Heart left ventricle (tissue), 16 donors: ENCODE results near the gene SLC30A3. TPM values are rescaled to one million over a fixed set of nuclear protein-coding genes. Genes with fewer than 3 reads are reported as not detected.

Source experiments
- ATAC-seq, 4 donors: fragments of 200-7000 bp; cut with Tn5 transposase; one replicate each; pipeline ENCODE4 v1.9.1; 2020 to 2022; ENCODE audit warnings: moderate library complexity in 4 of 4, mild to moderate bottlenecking in 3 of 4, moderate number of reproducible peaks in 1 of 4
- DNase-seq, 5 donors: peaks; one replicate each; pipeline ENCODE4 v3.0.0-alpha.2; 2020
- H3K27ac ChIP-seq, 12 donors: fragments of 200-600 bp; sonication (generic) in 4 of 12; one replicate each; pipeline versions ENCODE4 v1.5.0 to v1.8.0; 2016 to 2022; ENCODE audit warnings: mild to moderate bottlenecking in 2 of 12
- H3K27me3 ChIP-seq, 9 donors: fragments of 200-600 bp; sonication (generic) in 2 of 9; one replicate each; pipeline versions ENCODE4 v1.5.1 to v1.8.0; 2016 to 2022; ENCODE audit warnings: mild to moderate bottlenecking in 3 of 9
- H3K36me3 ChIP-seq, 9 donors: fragments of 200-600 bp; sonication (generic) in 2 of 9; one replicate each; pipeline versions ENCODE4 v1.5.0 to v1.8.0; 2018 to 2022; ENCODE audit warnings: mild to moderate bottlenecking in 2 of 9
- H3K4me1 ChIP-seq, 12 donors: fragments of 200-600 bp; sonication (generic) in 4 of 12; one replicate each; pipeline versions ENCODE4 v1.5.0 to v1.8.0; 2016 to 2022; ENCODE audit warnings: mild to moderate bottlenecking in 3 of 12
- H3K4me3 ChIP-seq, 12 donors: fragments of 200-600 bp; sonication (generic) in 4 of 12; one replicate each; pipeline versions ENCODE4 v1.5.0 to v1.8.0; 2017 to 2022; ENCODE audit warnings: mild to moderate bottlenecking in 9 of 12, moderate library complexity in 4 of 12
- H3K9me3 ChIP-seq, 12 donors: fragments of 200-600 bp; sonication (generic) in 4 of 12; one replicate each; pipeline versions ENCODE4 v1.5.0 to v1.8.0; 2016 to 2022; ENCODE audit warnings: mild to moderate bottlenecking in 1 of 12
- POLR2A ChIP-seq, 2 donors: fragments of 450-650 bp; IDR thresholded peaks; one replicate each; pipeline ENCODE4 v1.6.1; 2017; ENCODE audit warnings: antibody characterized with exemption in 2 of 2, mild to moderate bottlenecking in 2 of 2, moderate library complexity in 2 of 2
- WGBS, 4 donors: extraction: QIAGEN DNeasy Blood & Tissue Kit in 2 of 4; methylation state at CpG; one replicate each; pipeline versions ENCODE4 v1.1.5 to v1.1.7; 2013 to 2018; 5-methylcytosine and 5-hydroxymethylcytosine counted together
- intact Hi-C, 10 donors: fragments of 100-400 bp; cut with DNase I; formaldehyde crosslinking; loops; one replicate each; pipeline versions ENCODE4 v1.11.1 to v1.14.2; 2022
- polyA plus RNA-seq, 2 donors: library from polyadenylated mRNA; stranded (reverse); fragments of 200-250 nt; gene quantifications; one replicate each; pipeline ENCODE4 v1.2.3, GENCODE V29; 2013
- total RNA-seq, 9 donors: library from RNA; depleted of rRNA in 2 of 9; stranded (reverse); fragments of >200 nt in 2 of 9; fragmentation: NEBNext Ultra II Directional in 3 of 9; extraction: Animal tissue kit (Norgen Biotek cat#: 25700) in 3 of 9; gene quantifications; one replicate each; pipeline versions ENCODE4 v1.1.0 to v1.2.4, GENCODE V29; 2016 to 2023
- TF ChIP-seq, protein P1 (sequence below), 12 donors: fragments of 200-600 bp; sonication (generic) in 4 of 12; IDR thresholded peaks; one replicate each; pipeline versions ENCODE4 v1.5.0 to v1.8.0; 2018 to 2022; ENCODE audit warnings: antibody characterized with exemption in 12 of 12, mild to moderate bottlenecking in 5 of 12
- donor health status: ischemic (EF 13 %, LVEDD 7.1; RV severe dilation, severe dysfunction).
- donor health status: healthy with polysubstance abuse.
- donor health status: DM: no; HTN: yes; CAD: no.
- donor health status: DM: no; HTN: no; CAD: no.
- donor health status: ischemic (EF 25% LVEDD 6.9; RV normal size, moderate dysfunction).
- donor health status: ischemic (EF 25% LVEDD 5.7; RV mildly dilated, moderate dysfunction).
- donor health status: healthy.
- donor health status: DM: yes; HTN: yes; CAD: no.
- donor health status: ischemic (EF 35%, LVEDD 5.7; RV mildly dilated, moderate dysfunction).
- donor health status: nonischemic (EF 11% LVEDD 7.7; RV severe dilation, severe dysfunction).
- donor health status: DM: yes; HTN: yes; CAD: no.
- donor health status: PGD.
- donor health status: ischemic (EF 29% LVEDD 5.4; RV normal size, mild dysfunction).
- donor health status: nonischemic (EF 23%, LVEDD 6.1; RV moderate dilation, normal function).

Gene SLC30A3
- total and polyA plus RNA-seq, 11 donors = 5.0 to 18.1 (median 9.0) TPM

DNA sequence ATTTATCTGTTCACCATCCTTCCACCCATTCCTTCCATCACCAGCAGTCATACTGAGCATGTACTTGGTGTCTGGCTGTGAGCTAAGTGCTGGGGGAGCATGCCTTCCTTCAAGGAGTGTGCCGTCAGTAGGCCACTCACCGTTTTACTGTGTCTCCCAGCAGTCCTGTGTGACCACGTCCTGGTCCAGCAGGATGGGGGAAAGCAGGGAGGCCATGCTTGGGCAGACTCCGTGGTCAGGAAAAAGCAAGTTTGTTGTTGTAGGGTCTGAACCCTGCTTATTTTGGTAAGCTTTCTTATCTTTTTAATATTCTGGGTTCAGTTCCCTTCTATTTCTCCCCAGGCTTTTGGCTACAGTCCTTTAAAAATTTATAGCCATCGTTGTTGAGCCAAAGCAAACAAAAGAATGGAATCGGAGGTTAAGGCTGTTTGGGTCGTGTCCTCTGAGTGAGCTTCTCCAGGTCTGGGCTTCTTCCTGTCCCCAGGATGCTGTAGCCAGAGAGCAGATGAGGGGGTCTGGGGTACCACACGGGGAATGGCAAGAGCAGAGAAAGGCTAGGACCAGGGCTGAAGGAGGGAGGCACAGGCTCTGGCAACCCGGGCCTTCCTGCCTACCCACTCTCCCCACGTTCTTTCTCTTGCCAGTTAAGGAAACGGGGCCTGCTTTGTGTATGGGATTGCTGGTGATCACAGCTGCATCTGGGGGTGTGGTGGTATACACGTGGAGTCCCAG is 13.5 kb downstream of the SLC30A3 start:
- no peak for ATAC-seq
- Histone ChIP-seq H3K9me3 (no peaks in the 10 kb centered on the region), H3K27me3 (peaks cover 0 to 32% (median 0%) of the 10 kb centered on the region in 9 donors), H3K4me1 (peaks cover 0 to 14% (median 4%) of the 10 kb centered on the region in 12 donors), H3K36me3 (peaks cover 0 to 8% (median 0%) of the 10 kb centered on the region in 9 donors), H3K4me3 (no peak overlapping the region), H3K27ac (no peak overlapping the region)
- WGBS, 4 donors = 47 to 57% (median 50%) methylated on average over 11 to 12 of the region's 12 CpGs
- intact Hi-C loops = loop anchor here in 1 of 10 donors (5.0 kb wide), 1 partner anchor 33 kb away; the partner anchor contains the start of gene TRIM54
- DNase-seq = no peak
- TF ChIP-seq, protein P1, sequence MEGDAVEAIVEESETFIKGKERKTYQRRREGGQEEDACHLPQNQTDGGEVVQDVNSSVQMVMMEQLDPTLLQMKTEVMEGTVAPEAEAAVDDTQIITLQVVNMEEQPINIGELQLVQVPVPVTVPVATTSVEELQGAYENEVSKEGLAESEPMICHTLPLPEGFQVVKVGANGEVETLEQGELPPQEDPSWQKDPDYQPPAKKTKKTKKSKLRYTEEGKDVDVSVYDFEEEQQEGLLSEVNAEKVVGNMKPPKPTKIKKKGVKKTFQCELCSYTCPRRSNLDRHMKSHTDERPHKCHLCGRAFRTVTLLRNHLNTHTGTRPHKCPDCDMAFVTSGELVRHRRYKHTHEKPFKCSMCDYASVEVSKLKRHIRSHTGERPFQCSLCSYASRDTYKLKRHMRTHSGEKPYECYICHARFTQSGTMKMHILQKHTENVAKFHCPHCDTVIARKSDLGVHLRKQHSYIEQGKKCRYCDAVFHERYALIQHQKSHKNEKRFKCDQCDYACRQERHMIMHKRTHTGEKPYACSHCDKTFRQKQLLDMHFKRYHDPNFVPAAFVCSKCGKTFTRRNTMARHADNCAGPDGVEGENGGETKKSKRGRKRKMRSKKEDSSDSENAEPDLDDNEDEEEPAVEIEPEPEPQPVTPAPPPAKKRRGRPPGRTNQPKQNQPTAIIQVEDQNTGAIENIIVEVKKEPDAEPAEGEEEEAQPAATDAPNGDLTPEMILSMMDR (IDR thresholded peaks at IDR 0.05) = no peak
- TF ChIP-seq POLR2A (IDR thresholded peaks at IDR 0.05) = no peak

- peaks cover 0 to 25% (median 0%) of the 10 kb centered on the region in 9 donors for H3K27me3 ChIP-seq
- no peak for TF ChIP-seq POLR2A (IDR thresholded peaks at IDR 0.05)
- TF ChIP-seq, protein P1 (IDR thresholded peaks at IDR 0.05) = no peak
- peaks cover 0 to 28% (median 6%) of the 10 kb centered on the region in 12 donors for H3K4me1 ChIP-seq
- 69 to 91% (median 80%) methylated on average over 4 of the region's 4 CpGs for WGBS, 4 donors
- H3K36me3 ChIP-seq = peaks cover 0 to 23% (median 7%) of the 10 kb centered on the region in 9 donors
- no peak overlapping the region for H3K27ac ChIP-seq
- DNase-seq (no peak), ATAC-seq (no peak)
- intact Hi-C loops = loop anchor here in 1 of 10 donors (5.0 kb wide), 1 partner anchor 34 kb away; the partner anchor contains the start of gene TRIM54
- H3K4me3 ChIP-seq = no peak overlapping the region
- H3K9me3 ChIP-seq = no peaks in the 10 kb centered on the region
Observed at GRCh38 chr2:27247893-27248292, 15.0 kb downstream of the SLC30A3 start.

- TF ChIP-seq, protein P1 (IDR thresholded peaks at IDR 0.05) = no peak
- TF ChIP-seq POLR2A (IDR thresholded peaks at IDR 0.05) = no peak
- Histone ChIP-seq H3K36me3 (peaks cover 0 to 44% (median 29%) of the 10 kb centered on the region in 9 donors), H3K27ac (peak overlapping the region in 1 of 12 donors; percentile 8), H3K4me1 (peaks cover 0 to 32% (median 7%) of the 10 kb centered on the region in 12 donors), H3K9me3 (no peaks in the 10 kb centered on the region), H3K27me3 (peaks cover 0 to 9% (median 0%) of the 10 kb centered on the region in 9 donors), H3K4me3 (no peak overlapping the region)
- intact Hi-C loops = loop anchor here in 1 of 10 donors (5.0 kb wide), 1 partner anchor 37 kb away; the partner anchor contains the start of gene TRIM54
- peak in 1 of 4 donors; percentile 25 for ATAC-seq
- 54 to 75% (median 60%) methylated on average over 4 of the region's 4 CpGs for WGBS, 4 donors
- DNase-seq = no peak
Observed at GRCh38 chr2:27245626-27246025, 17.2 kb downstream of the SLC30A3 start.

GRCh38 chr2:27245116-27245515 is 17.7 kb downstream of the SLC30A3 start:
- ATAC-seq (peak in 3 of 4 donors; percentile 18 to 52 (median 40)), DNase-seq (no peak)
- TF ChIP-seq, protein P1 (IDR thresholded peaks at IDR 0.05) = no peak
- TF ChIP-seq POLR2A (IDR thresholded peaks at IDR 0.05) = no peak
- Histone ChIP-seq H3K27me3 (peaks cover 0 to 4% (median 0%) of the 10 kb centered on the region in 9 donors), H3K4me3 (no peak overlapping the region), H3K9me3 (no peaks in the 10 kb centered on the region), H3K4me1 (peaks cover 0 to 27% (median 5%) of the 10 kb centered on the region in 12 donors), H3K36me3 (peaks cover 0 to 49% (median 34%) of the 10 kb centered on the region in 9 donors), H3K27ac (peak overlapping the region in 1 of 12 donors; percentile 8)
- WGBS, 4 donors = 64 to 72% (median 71%) methylated on average over 10 of the region's 10 CpGs
- intact Hi-C loops = loop anchor here in 1 of 10 donors (5.0 kb wide), 1 partner anchor 37 kb away; the partner anchor contains the start of gene TRIM54
